Suppressor macrophage (primary cell): ENCODE data around the gene RAD54L2.
"Not testable (repeated sequence)": the region's sequence is repeated elsewhere in the genome, so short reads cannot be mapped to it uniquely, and the experiment has no call there.

Source experiments
- DNase-seq, 4 experiments: peaks; one replicate each; pipeline ENCODE4 v3.0.0-alpha.2; 2020 to 2022
- total RNA-seq, 17 experiments: gene quantifications; one replicate each; lab custom pipeline; 2026; ENCODE audit warnings: mixed read lengths in 6 of 17, inconsistent platforms in 3 of 17; lab: John Stamatoyannopoulos, UW

Gene RAD54L2
- total RNA-seq = 29.6 to 66.4 (median 45.5) reads per million in 17 experiments

GRCh38 chr3:51538459-51539290, at the start of gene RAD54L2:
Gene RAD54L2 (plus strand): TSS chr3:51538719. CDS start chr3:51590421, 51,702 bp downstream.
- DNase-seq = peak; percentile 87 to 95 (median 91)

GRCh38 chr3:51498876-51499738, 39.4 kb upstream of the RAD54L2 start:
- DNase-seq = peak; percentile 93 to 97 (median 97)

GRCh38 chr3:51500632-51501131, 37.8 kb upstream of the RAD54L2 start:
- DNase-seq = no peak

- peak; percentile 82 to 90 (median 88) for DNase-seq
Observed at GRCh38 chr3:51501833-51502561, 36.5 kb upstream of the RAD54L2 start.

GRCh38 chr3:51502562-51502910, 36.0 kb upstream of the RAD54L2 start:
- DNase-seq = no peak

GRCh38 chr3:51503007-51503406, 35.5 kb upstream of the RAD54L2 start:
- no peak for DNase-seq

GRCh38 chr3:51508255-51508654, 30.3 kb upstream of the RAD54L2 start:
- no peak for DNase-seq

GRCh38 chr3:51510996-51511395, 27.5 kb upstream of the RAD54L2 start:
- DNase-seq = no peak

GRCh38 chr3:51514210-51514609, 24.3 kb upstream of the RAD54L2 start:
- peak in 1 of 4 experiments; percentile 11 for DNase-seq

GRCh38 chr3:51519848-51520247, 18.7 kb upstream of the RAD54L2 start:
- DNase-seq = no peak

GRCh38 chr3:51520906-51521730, 17.4 kb upstream of the RAD54L2 start:
- DNase-seq = not testable (repeated sequence)

- DNase-seq = no peak
Observed at GRCh38 chr3:51522273-51522962, 16.1 kb upstream of the RAD54L2 start.

- DNase-seq = not testable (repeated sequence)
Observed at GRCh38 chr3:51524874-51525273, 13.6 kb upstream of the RAD54L2 start.

GRCh38 chr3:51530485-51530884, 8.0 kb upstream of the RAD54L2 start:
- no peak for DNase-seq

- no peak for DNase-seq
Observed at GRCh38 chr3:51535146-51536019, 3.1 kb upstream of the RAD54L2 start.

- not testable (repeated sequence) for DNase-seq
Observed at GRCh38 chr3:51537631-51538030, 888 bp upstream of the RAD54L2 start.

GRCh38 chr3:51538115-51538458, 432 bp upstream of the RAD54L2 start:
- DNase-seq = no peak

- peak; percentile 61 to 83 (median 70) for DNase-seq
Observed at GRCh38 chr3:51539291-51539941, 897 bp downstream of the RAD54L2 start.

GRCh38 chr3:51542596-51542995, 4.1 kb downstream of the RAD54L2 start:
- DNase-seq = not testable (repeated sequence)
